ENCODE data around the gene HAAO.

HAAO gene

DNA sequence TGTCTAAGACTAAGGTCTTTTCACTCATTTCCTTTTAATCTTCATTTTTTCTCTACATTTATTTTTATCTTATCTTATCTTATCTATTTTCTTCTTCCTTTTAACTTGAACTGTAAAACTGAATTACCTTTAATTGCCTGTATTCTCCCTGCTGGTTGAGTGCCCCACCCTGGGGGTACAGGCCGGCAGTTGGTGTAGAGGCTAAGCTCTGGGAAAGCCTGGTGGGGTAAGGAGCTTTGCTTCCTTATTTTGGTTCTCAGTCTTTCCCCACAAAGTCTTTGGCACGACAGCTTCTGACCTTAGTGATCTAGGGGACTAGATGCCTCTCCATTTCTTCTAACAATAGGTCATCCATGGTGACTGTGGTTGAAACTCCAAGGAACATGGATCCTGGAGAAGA is 26.8 kb upstream of the HAAO start:
- no peak for DNase-seq
- no peak overlapping the region for H3K27ac ChIP-seq (ENCODE audit: low read length)
- no peak overlapping the region for H3K9ac ChIP-seq (ENCODE audit: low read length)
- H2AFZ ChIP-seq (ENCODE audit: low read length), result no peak overlapping the region
- TF ChIP-seq, protein P1, sequence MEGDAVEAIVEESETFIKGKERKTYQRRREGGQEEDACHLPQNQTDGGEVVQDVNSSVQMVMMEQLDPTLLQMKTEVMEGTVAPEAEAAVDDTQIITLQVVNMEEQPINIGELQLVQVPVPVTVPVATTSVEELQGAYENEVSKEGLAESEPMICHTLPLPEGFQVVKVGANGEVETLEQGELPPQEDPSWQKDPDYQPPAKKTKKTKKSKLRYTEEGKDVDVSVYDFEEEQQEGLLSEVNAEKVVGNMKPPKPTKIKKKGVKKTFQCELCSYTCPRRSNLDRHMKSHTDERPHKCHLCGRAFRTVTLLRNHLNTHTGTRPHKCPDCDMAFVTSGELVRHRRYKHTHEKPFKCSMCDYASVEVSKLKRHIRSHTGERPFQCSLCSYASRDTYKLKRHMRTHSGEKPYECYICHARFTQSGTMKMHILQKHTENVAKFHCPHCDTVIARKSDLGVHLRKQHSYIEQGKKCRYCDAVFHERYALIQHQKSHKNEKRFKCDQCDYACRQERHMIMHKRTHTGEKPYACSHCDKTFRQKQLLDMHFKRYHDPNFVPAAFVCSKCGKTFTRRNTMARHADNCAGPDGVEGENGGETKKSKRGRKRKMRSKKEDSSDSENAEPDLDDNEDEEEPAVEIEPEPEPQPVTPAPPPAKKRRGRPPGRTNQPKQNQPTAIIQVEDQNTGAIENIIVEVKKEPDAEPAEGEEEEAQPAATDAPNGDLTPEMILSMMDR (IDR thresholded peaks at IDR 0.05; ENCODE audit: low read length), result no peak
- TF ChIP-seq EZH2 (optimal IDR thresholded peaks at IDR 0.05; ENCODE audit: low read depth, low read length) (no peak), EZH2phosphoT487 (IDR thresholded peaks at IDR 0.05; ENCODE audit: low read length) (no peak)
- no peaks in the 10 kb centered on the region for H3K79me2 ChIP-seq (ENCODE audit: low read length)
- H3K9me2 ChIP-seq (replicated peaks; ENCODE audit: insufficient read depth, low read length), result no peaks in the 10 kb centered on the region
- no peaks in the 10 kb centered on the region for H3K9me3 ChIP-seq (replicated peaks; ENCODE audit: insufficient read depth, low read length)
- no peaks in the 10 kb centered on the region for H3K36me3 ChIP-seq (replicated peaks; ENCODE audit: insufficient read depth, low read length)
- no peaks in the 10 kb centered on the region for H3K4me1 ChIP-seq (ENCODE audit: low read length)
- H3K4me3 ChIP-seq (ENCODE audit: low read length), result no peak overlapping the region
- no peaks in the 10 kb centered on the region for H4K20me1 ChIP-seq (ENCODE audit: insufficient read depth, low read length)
- no peaks in the 10 kb centered on the region for H3F3A ChIP-seq (ENCODE audit: insufficient read depth, low read length)
- H3K4me2 ChIP-seq (ENCODE audit: low read depth, low read length), result no peak overlapping the region
- H3K27me3 ChIP-seq (replicated peaks; ENCODE audit: insufficient read depth, low read length), result no peaks in the 10 kb centered on the region

DNA sequence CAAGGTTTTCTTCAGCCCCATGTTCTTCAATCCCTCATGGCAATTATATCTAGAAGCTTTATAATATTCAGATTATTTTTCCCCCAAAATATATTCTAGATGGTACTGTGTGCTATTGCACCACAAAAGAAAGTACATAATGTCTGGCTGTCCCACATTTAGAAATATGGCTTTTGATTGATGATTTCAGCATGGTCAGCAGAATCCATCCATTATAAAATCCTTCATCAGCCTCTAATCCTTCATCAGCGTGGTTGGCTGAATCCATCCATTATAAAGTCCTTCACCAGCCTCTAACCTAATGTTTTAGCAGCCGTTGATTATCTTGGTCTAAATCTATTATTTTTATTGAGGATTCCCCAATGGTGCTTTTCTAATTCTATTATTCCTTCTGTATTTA is 23.3 kb upstream of the HAAO start:
- H3K36me3 ChIP-seq (replicated peaks; ENCODE audit: insufficient read depth, low read length), result no peaks in the 10 kb centered on the region
- H3K9ac ChIP-seq (ENCODE audit: low read length), result no peak overlapping the region
- H3K27ac ChIP-seq (ENCODE audit: low read length), result no peak overlapping the region
- no peaks in the 10 kb centered on the region for H3K9me3 ChIP-seq (replicated peaks; ENCODE audit: insufficient read depth, low read length)
- H4K20me1 ChIP-seq (ENCODE audit: insufficient read depth, low read length), result no peaks in the 10 kb centered on the region
- no peaks in the 10 kb centered on the region for H3K27me3 ChIP-seq (replicated peaks; ENCODE audit: insufficient read depth, low read length)
- no peak for DNase-seq
- no peak for TF ChIP-seq EZH2phosphoT487 (IDR thresholded peaks at IDR 0.05; ENCODE audit: low read length)
- TF ChIP-seq, protein P1 (IDR thresholded peaks at IDR 0.05; ENCODE audit: low read length), result no peak
- no peak for TF ChIP-seq EZH2 (optimal IDR thresholded peaks at IDR 0.05; ENCODE audit: low read depth, low read length)
- no peak overlapping the region for H3K4me2 ChIP-seq (ENCODE audit: low read depth, low read length)
- H3K4me3 ChIP-seq (ENCODE audit: low read length), result no peak overlapping the region
- no peak overlapping the region for H2AFZ ChIP-seq (ENCODE audit: low read length)
- H3F3A ChIP-seq (ENCODE audit: insufficient read depth, low read length), result peaks cover 16% of the 10 kb centered on the region
- H3K4me1 ChIP-seq (ENCODE audit: low read length), result peaks cover 4% of the 10 kb centered on the region; the same call in 1 of the 2 replicates
- no peaks in the 10 kb centered on the region for H3K9me2 ChIP-seq (replicated peaks; ENCODE audit: insufficient read depth, low read length)
- no peaks in the 10 kb centered on the region for H3K79me2 ChIP-seq (ENCODE audit: low read length)

DNA sequence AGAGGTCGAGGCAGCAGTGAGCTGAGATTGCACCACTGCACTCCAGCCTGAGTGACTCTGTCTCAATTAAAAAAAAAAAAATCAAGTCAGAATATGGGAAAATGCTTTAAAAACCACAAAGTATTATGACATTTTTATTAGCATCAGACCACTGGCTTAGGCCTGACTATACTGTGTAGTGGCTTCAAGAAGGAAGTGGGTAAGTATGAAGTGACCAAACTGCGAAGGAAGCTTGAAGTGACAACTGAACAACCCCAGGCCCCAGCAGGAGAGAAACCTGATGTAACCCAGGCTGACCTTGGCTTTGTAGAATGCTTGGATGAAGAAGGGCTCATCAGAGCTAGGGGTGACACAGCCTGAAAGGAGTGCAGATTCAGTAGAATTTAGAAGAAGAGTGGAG is 21.4 kb upstream of the HAAO start:
- H3K4me3 ChIP-seq (ENCODE audit: low read length), result no peak overlapping the region
- H3K4me1 ChIP-seq (ENCODE audit: low read length), result peaks cover 8% of the 10 kb centered on the region; the same call in 1 of the 2 replicates
- no peaks in the 10 kb centered on the region for H3K27me3 ChIP-seq (replicated peaks; ENCODE audit: insufficient read depth, low read length)
- no peaks in the 10 kb centered on the region for H4K20me1 ChIP-seq (ENCODE audit: insufficient read depth, low read length)
- H3K9ac ChIP-seq (ENCODE audit: low read length), result no peak overlapping the region
- no peak overlapping the region for H3K4me2 ChIP-seq (ENCODE audit: low read depth, low read length)
- no peaks in the 10 kb centered on the region for H3K36me3 ChIP-seq (replicated peaks; ENCODE audit: insufficient read depth, low read length)
- no peak overlapping the region for H3K27ac ChIP-seq (ENCODE audit: low read length)
- no peak for DNase-seq
- H2AFZ ChIP-seq (ENCODE audit: low read length), result no peak overlapping the region
- no peaks in the 10 kb centered on the region for H3K9me3 ChIP-seq (replicated peaks; ENCODE audit: insufficient read depth, low read length)
- peaks cover 19% of the 10 kb centered on the region for H3F3A ChIP-seq (ENCODE audit: insufficient read depth, low read length)
- TF ChIP-seq EZH2 (optimal IDR thresholded peaks at IDR 0.05; ENCODE audit: low read depth, low read length) (no peak), EZH2phosphoT487 (IDR thresholded peaks at IDR 0.05; ENCODE audit: low read length) (no peak)
- TF ChIP-seq, protein P1 (IDR thresholded peaks at IDR 0.05; ENCODE audit: low read length), result no peak
- no peaks in the 10 kb centered on the region for H3K9me2 ChIP-seq (replicated peaks; ENCODE audit: insufficient read depth, low read length)
- no peaks in the 10 kb centered on the region for H3K79me2 ChIP-seq (ENCODE audit: low read length)

Measured in MM.1S (cell line).